B cell (primary cell): Measurements from ENCODE around the gene DLGAP4.

Experiments used
- CTCF ChIP-seq: fragments of 200-600 bp; IDR thresholded peaks from one replicate; pipeline ENCODE4 v1.8.0; 2022; ENCODE audit warnings: antibody characterized with exemption, mild to moderate bottlenecking
- EZH2 ChIP-seq: IDR thresholded peaks from 2 replicates; pipeline ENCODE4 v1.6.1; 2012; ENCODE audit warnings: borderline replicate concordance, low read depth, mild to moderate bottlenecking, moderate library complexity, low read length; ENCODE audit not compliant: insufficient read depth, poor library complexity, severe bottlenecking

- TF ChIP-seq CTCF (no peak), EZH2 (no peak)
Observed at GRCh38 chr20:36446557-36446956, 140.4 kb downstream of the DLGAP4 start.
